ENCODE results near the gene S100A12. TPM values are rescaled to one million over a fixed set of nuclear protein-coding genes. Genes with fewer than 3 reads are reported as not detected.
A peak's percentile ranks its signal among the peaks of the same experiment; 100 is the strongest.

The S100A12 gene
- total RNA-seq, 4 donors from 2014 or later, result not detected

GRCh38 chr1:153359241-153359640 is 16.2 kb downstream of the S100A12 start:
- H3K27ac ChIP-seq, result no peak overlapping the region
- 91 to 92% methylated on average over 6 of the region's 6 CpGs for WGBS, 2 donors

DNA sequence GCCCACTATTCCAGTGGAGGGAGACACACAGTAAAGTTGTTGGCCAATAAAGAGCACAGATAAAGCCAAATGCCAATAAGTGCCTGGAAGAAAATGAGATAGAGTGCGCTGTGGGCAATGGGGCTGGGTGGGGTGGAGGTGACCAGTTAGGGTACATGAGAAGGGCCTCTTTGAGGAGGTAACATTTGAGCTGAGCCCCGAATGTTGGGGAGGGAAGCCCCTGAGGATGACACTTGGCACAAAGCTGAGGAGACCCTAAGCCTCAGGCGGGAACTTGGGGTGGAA is 16.8 kb downstream of the S100A12 start:
- WGBS, 2 donors, result 84 to 88% methylated on average over 3 of the region's 3 CpGs
- no peaks in the 10 kb centered on the region for H3K9me3 ChIP-seq
- peaks cover 0 to 6% (median 0%) of the 10 kb centered on the region in 4 donors for H3K4me1 ChIP-seq
- no peaks in the 10 kb centered on the region for H3K27me3 ChIP-seq
- DNase-seq (ENCODE audit: low spot score in 2 of 2), result no peak
- no peak overlapping the region for H3K27ac ChIP-seq
- H3K4me3 ChIP-seq, result peak overlapping the region in 1 of 4 donors; percentile 9
- TF ChIP-seq POLR2A (IDR thresholded peaks at IDR 0.05) (no peak), EP300 (IDR thresholded peaks at IDR 0.05) (no peak)
- TF ChIP-seq, protein P1, sequence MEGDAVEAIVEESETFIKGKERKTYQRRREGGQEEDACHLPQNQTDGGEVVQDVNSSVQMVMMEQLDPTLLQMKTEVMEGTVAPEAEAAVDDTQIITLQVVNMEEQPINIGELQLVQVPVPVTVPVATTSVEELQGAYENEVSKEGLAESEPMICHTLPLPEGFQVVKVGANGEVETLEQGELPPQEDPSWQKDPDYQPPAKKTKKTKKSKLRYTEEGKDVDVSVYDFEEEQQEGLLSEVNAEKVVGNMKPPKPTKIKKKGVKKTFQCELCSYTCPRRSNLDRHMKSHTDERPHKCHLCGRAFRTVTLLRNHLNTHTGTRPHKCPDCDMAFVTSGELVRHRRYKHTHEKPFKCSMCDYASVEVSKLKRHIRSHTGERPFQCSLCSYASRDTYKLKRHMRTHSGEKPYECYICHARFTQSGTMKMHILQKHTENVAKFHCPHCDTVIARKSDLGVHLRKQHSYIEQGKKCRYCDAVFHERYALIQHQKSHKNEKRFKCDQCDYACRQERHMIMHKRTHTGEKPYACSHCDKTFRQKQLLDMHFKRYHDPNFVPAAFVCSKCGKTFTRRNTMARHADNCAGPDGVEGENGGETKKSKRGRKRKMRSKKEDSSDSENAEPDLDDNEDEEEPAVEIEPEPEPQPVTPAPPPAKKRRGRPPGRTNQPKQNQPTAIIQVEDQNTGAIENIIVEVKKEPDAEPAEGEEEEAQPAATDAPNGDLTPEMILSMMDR (IDR thresholded peaks at IDR 0.05), result no peak
- H3K36me3 ChIP-seq, result no peaks in the 10 kb centered on the region

More at GRCh38 chr1:153359241-153359640, 16.2 kb downstream of the S100A12 start:
- Histone ChIP-seq H3K4me1 (peaks cover 0 to 6% (median 0%) of the 10 kb centered on the region in 4 donors), H3K9me3 (no peaks in the 10 kb centered on the region), H3K36me3 (no peaks in the 10 kb centered on the region), H3K27me3 (no peaks in the 10 kb centered on the region), H3K4me3 (peak overlapping the region in 1 of 4 donors; percentile 9)
- TF ChIP-seq POLR2A (IDR thresholded peaks at IDR 0.05) (no peak), EP300 (IDR thresholded peaks at IDR 0.05) (no peak)
- TF ChIP-seq, protein P1 (IDR thresholded peaks at IDR 0.05), result no peak
- DNase-seq (ENCODE audit: low spot score in 2 of 2), result no peak

- WGBS, 2 donors, result 77 to 78% methylated on average over 11 of the region's 11 CpGs
- TF ChIP-seq EP300 (IDR thresholded peaks at IDR 0.05) (no peak), POLR2A (IDR thresholded peaks at IDR 0.05) (no peak)
- TF ChIP-seq, protein P1 (IDR thresholded peaks at IDR 0.05), result no peak
- Histone ChIP-seq H3K9me3 (no peaks in the 10 kb centered on the region), H3K36me3 (no peaks in the 10 kb centered on the region), H3K4me1 (peaks cover 0 to 6% (median 0%) of the 10 kb centered on the region in 4 donors), H3K27ac (peak within 1 kb of the TSS in 2 of 4 donors; percentile 11), H3K4me3 (peak within 1 kb of the TSS in 1 of 4 donors; percentile 9), H3K27me3 (no peaks in the 10 kb centered on the region)
- no peak for DNase-seq (ENCODE audit: low spot score in 2 of 2)
Measured at GRCh38 chr1:153357853-153358690, 17.3 kb downstream of the S100A12 start, which contains the start of gene S100A9. Gene S100A9 (plus strand): TSS chr1:153357854. CDS start chr1:153358284, 430 bp downstream.

DNA sequence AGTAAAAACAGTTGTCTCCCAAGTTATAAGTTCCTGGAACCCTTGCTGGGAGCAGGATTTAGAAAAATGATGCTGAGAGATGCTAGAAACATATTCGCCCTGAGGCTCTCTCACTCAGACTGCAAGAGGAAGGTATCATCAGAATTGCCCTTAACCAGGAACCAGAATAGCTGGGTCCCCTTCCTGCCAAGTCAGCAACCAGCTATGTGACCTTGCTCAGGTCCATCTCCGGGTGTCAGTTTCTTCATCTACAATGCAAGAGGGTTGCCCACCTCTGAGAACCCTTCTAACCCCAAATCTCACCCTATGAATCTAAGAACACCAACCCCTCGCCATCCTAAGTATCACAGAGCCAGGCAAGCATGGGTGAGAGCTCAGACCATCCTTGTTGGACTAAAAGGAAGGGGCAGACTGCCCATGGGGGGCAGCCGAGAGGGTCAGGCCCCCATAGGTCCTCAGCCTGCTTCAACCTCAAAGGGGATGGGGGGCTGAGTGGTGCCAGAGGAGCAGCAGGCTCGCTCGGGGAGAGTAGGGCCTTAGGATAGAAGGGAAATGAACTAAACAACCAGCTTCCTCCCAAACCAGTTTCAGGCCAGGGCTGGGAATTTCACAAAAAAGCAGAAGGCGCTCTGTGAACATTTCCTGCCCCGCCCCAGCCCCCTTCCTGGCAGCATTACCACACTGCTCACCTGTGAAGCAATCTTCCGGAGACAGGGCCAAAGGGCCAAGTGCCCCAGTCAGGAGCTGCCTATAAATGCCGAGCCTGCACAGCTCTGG is 18.2 kb downstream of the S100A12 start:
- no peak overlapping the region for H3K4me3 ChIP-seq
- peaks cover 0 to 6% (median 0%) of the 10 kb centered on the region in 4 donors for H3K4me1 ChIP-seq
- DNase-seq (ENCODE audit: low spot score in 2 of 2), result peak in 1 of 2 donors; percentile 46
- no peaks in the 10 kb centered on the region for H3K36me3 ChIP-seq
- H3K9me3 ChIP-seq, result no peaks in the 10 kb centered on the region
- whole genome bisulfite sequencing, 2 donors, result 63% methylated on average over 10 of the region's 10 CpGs
- peaks cover 0 to under 1% of the 10 kb centered on the region in 2 donors for H3K27me3 ChIP-seq
- H3K27ac ChIP-seq, result peak overlapping the region in 1 of 4 donors; percentile 11
- TF ChIP-seq POLR2A (IDR thresholded peaks at IDR 0.05) (no peak), EP300 (IDR thresholded peaks at IDR 0.05) (peak in 1 of 2 donors; percentile 60)
- TF ChIP-seq, protein P1 (IDR thresholded peaks at IDR 0.05), result no peak
